Occipital lobe (tissue), 2 donors: ENCODE results near the gene SHF. TPM values are rescaled to one million over a fixed set of nuclear protein-coding genes. Genes with fewer than 3 reads are reported as not detected.
A peak's percentile ranks its signal among the peaks of the same experiment; 100 is the strongest.
"Not testable (repeated sequence)": the region's sequence is repeated elsewhere in the genome, so short reads cannot be mapped to it uniquely, and the experiment has no call there.

ENCODE experiments used
- DNase-seq: peaks from one replicate; lab custom pipeline; 2025; lab: John Stamatoyannopoulos, UW
- total RNA-seq: library from RNA; depleted of rRNA; stranded (reverse); fragments of >200 nt; gene quantifications from one replicate; pipeline ENCODE4 v1.2.3, GENCODE V29; 2014

Gene SHF, protein sequence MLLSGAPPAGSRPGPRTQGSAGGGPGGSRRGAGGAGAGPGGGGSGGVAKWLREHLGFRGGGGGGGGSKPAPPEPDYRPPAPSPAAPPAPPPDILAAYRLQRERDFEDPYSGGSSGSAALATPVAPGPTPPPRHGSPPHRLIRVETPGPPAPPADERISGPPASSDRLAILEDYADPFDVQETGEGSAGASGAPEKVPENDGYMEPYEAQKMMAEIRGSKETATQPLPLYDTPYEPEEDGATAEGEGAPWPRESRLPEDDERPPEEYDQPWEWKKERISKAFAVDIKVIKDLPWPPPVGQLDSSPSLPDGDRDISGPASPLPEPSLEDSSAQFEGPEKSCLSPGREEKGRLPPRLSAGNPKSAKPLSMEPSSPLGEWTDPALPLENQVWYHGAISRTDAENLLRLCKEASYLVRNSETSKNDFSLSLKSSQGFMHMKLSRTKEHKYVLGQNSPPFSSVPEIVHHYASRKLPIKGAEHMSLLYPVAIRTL
- 54.9 TPM for total RNA-seq

DNA sequence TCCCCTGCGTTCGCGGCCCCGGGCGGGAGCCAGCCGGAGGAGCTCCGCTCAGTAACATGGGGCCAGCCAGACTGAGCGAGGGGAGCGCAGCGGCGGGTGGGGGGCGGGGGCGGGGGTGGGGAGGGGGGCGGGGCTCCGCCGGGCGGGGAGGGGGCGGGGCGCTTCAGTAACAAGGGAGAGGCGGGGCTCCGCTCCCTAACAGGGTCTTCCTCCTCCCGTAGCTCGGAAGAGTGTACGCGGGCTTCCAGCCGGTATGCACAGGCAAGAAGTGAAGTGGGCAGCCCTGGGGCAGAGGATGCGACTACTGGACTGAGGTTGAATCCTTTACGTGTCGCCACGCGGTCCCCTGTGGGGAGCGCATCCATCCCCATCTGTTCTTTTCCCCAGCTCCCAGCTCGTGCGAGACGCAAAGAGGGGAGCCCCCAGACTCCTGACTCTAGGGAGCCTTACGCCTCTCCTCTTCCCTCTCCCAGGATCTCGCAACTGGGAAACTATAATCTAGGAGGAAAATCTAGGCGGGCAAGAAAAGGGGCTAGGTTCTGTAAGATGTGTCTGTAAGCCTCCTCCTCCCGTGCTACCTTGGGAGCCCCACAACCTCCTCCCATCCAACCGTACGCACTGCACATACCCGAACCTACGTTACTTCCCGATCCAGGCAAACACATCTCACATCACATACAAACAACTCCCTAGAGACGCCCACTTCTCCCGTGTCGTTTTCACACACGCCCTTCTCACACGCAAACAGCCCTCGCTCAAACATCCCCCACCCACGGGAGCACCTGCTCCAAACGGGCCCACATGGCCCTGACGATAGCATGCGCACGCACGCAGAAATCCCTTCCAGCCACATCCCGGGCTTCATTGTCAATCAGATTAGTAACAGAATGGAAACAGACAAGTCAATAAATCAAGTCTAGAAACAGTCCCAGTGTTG lies at the start of gene SHF:
Gene SHF (minus strand): TSS at position 73 of the 937 bp plus-strand sequence. CDS start 15 bp downstream, at position 58.
- peak; percentile 37 for DNase-seq

DNA sequence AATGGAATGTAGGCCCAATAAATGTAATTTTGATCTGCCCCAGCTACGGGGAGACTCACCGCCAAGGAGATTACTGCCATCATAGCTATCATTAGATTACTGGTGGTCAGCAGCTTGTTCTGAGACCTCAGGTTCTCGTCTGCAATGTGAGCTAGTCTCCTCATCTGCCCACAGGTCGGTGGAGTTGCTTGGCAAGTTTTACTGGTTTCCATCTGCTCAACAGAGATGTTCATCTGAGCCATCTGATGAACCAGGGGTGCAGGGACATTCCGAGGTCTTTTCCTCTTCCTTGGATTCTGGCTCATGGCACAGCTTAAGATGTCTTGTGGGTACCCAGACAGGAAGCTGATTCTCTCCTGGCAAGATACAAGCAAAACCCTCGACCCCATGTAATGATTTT lies 49.0 kb upstream of the SHF start:
- DNase-seq, result not testable (repeated sequence)

DNA sequence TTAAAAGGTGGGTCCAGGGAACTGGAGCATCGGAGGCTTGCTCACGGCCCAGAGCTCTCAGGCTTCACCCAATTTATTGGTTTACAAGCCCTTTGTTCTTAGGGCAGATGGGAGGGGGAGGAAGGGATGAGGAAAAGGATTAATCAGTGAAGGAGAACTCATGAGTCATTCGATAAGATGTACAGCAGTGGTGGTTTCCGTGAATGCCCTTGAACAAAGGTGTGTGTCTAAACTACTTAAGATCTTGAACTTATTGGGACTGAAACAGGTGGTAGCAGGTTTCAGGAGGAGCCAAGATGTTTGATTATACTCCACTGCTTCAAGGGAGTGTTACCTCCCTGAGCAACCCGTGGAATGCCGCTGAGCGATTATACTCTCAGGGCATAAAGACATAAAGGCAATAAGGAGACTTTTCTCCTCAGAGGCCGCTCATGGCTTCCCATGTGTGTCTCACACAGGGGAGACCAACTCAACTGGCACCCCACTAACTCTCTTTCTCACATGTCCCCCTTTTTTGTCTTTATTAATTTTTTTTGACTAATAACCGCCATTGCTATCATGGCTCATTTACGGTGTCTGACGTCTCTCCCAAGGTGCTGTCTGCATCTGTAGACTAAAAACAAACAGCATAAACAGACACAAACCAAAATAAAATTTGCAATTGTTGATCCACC lies 46.9 kb upstream of the SHF start:
- DNase-seq, result no peak

DNA sequence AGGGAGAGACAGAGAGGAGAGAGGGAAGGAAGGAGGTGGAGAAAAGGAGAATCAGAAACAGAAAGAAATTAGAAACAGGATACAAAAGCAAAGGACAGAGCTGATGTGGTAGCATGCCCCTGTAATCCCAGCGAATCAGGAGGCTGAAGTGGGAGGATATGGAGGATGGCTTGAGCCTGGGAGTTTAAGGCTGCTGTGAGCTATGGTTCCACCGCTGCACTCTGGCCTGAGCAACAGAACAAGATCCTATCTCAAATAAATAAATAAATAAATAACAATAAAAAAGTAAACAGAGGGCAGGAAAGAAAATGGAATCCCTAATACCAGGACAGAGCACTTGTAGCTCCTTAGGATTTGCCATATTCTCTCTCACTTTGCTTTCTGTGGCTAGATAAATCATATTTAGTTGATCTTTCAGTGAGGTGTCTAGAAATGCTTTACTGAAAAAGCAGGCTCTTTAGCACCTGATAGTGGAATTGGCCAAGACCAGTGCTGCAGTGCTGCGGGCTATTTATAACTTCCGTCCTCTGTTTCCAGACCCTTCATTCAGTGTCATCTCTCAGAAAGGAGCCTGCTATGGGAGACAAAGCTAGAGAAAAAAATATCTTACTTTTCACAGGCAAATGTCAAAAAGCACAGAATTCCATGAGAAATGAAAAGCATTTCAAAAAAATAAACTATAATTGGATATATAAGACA lies 44.2 kb upstream of the SHF start:
- DNase-seq, result no peak

DNA sequence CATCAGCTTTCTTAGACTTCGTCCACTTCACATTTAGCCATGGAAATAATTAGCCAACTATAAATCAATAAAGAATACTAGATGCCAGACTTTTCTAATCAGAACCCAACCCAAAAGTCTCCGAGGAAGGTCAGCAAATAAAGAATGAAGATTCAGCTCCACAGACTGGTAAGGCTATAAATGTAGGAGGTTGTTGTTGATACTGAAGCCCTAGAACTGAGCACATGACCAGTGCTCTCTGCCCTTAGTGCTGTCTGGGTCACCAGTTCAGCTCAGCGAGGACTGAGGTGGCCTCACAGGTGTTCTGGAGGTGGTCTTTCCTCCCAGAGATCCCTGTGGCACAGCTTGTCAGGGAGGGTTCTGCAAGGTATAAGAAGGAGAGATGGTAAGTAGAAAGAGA lies 43.4 kb upstream of the SHF start:
- no peak for DNase-seq

DNA sequence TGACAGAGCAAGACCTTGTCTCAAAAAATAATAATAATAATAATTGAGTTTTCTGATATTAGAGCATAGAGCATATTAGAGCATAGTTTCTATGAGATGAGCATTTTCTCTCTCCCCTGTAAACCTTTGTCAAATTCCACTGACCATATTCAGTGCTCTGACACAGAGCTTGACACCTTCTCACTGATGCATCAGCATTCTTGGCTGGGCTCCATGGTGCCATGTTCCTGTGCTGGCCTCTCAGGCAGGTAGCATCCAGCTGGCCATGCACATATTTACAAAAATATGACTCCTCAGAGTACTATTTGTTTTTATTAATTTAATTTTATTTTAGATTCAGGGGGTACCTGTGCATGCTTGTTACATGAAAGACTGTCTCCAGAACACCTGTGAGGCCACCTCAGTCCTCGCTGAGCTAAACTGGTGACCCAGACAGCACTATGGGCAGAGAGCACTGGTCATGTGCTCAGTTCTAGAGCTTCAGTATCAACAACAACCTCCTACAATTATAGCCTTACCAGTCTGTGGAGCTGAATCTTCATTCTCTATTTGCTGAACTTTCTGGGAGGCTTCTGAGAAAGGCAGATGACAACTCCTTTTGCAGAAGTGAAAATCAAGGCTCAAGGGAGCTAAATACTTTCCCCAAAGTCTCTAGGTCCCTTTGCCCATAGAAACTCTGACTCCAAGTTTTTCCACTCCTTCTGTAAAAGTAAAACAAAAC lies 42.6 kb upstream of the SHF start:
- no peak for DNase-seq

DNA sequence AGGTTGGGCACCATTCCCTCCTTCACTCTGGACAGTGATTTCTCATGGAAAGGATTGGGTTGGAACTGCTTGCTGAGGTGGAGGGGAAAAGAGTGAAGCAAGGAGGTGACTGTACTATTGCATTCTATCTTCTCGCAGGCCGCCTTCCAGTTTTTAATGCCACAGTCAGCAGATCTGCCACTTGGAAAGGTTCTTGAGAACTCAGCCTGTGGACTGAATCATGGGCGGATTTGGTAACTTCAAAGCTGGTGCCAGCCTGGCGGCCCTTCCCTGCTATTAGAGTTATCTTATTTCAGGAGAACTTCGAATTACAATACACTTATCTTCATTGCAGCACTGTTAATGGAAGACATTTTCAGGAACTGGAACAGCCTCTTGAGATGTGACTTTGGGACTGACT lies 41.2 kb upstream of the SHF start:
- no peak for DNase-seq

DNA sequence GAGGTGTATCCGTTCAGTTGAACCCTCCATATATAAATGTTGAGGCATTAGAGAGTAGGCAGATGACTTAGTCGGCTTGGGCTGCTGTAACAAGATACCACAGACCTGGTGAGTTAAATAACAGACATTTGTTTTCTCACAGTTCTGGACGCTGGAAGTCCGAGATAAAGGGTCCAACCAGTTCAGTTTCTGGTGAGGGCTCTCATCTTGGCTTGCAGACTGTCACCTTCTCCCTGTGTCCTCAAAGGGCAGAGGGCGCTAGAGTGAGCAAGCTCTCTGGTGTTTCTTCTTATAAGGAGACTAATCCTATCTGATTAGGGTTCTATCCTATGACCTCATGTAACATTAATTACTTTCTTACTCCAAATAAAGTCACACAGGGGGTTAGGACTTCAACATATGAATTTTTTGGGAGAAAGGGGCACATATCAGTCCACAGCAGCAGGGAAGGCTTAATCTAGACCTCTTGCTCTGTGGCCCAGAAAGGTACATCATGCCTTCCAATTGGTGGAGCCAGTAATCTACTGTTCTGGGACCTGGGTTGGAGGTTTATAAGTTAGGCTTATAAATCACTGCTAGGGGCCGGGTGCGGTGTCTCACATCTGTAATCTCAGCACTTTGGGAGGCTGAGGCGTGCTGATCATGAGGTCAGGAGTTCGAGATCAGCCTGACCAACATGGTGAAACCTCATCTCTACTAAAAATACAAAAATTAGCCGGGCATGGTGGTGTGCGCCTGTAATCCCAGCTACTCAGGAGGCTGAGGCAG lies 37.9 kb upstream of the SHF start:
- DNase-seq, result no peak

DNA sequence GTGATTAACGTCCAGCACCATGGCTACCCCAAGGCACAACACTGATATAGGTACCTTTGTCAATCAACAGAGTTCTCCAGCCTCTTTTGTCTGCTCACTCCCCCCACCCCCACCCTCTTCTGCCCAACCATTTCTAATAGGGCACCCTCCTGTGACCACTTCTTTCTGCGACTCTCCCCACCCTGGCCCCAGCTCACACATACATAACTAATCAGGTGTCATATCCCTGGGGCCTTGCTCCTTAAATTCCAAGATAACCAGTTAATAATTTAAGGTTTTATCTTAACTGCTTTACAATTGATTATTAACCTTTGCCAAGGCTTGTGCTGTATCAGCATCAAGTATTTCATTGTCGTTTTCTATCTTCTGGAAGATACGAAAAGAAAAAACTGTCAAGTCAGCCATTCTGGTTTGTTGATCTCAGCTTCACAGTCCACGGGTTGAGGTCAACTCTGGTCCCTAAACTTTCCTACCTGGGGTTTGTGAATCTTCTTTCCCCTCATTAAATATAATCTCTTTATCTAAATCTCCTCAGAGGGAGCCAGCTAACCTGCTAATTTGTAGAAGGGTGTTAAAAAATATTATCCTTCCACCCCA lies 37.0 kb upstream of the SHF start:
- no peak for DNase-seq

DNA sequence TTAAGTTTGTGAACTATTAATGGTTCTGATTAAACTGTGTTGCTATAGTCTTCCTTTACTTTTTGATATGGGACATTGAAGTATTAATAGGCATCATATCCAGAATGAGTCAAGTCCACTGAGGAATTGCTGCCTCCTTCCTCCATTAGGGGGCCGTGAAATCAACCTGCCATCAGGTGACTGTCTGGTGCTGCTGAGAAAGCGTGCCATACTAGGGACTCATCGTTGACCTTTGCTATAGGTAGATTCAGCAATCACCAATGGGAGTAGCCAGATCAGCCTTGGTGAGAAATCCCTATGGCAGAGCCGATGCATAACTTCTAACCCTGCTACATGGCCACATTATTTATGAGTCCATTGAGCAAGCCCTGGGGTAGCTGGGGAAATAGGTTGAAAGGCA lies 34.2 kb upstream of the SHF start:
- DNase-seq, result no peak

DNA sequence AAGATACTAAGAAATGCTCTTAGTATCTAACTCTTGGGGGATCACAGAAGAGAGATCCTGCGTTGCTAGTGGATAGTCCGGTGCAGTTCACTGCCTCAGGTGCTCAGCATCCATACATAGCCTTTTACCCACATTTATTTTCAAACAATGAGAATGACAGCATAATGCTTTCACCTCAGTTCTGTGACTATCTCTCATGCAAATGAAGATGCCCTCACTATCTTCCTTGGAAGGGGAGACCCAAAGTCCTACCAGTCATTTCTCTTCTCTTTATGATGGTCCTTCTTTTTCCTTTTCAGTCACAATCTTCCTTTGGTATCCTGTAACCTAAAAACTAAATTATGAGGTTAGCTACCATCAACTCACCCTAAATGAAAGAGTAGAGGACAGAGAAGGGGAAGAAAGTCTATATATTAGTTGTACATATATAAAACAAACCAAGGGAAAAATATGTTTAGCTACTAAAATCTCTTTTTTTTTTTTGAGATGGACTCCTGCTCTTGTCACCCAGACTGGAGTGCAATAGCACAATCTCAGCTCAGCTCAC lies 33.4 kb upstream of the SHF start:
- no peak for DNase-seq

DNA sequence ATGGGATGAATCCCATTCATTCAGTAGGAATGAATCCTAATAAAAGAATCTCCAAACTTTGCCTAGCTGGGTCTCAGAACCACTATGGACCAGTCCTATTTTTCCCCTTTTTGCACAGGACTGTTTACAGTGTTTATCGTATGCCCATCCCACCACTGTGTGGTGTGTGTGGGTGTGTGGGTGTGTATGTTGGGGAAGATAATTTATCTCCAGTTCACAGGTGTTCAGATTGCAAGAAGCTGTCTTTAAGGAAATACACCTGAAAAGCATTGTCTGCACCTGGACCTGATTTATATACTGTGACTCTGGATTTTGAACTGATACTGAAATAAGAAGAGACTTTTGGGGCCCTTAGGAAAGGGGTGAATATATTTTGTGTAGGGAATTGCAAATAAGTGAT lies 24.7 kb upstream of the SHF start:
- no peak for DNase-seq

DNA sequence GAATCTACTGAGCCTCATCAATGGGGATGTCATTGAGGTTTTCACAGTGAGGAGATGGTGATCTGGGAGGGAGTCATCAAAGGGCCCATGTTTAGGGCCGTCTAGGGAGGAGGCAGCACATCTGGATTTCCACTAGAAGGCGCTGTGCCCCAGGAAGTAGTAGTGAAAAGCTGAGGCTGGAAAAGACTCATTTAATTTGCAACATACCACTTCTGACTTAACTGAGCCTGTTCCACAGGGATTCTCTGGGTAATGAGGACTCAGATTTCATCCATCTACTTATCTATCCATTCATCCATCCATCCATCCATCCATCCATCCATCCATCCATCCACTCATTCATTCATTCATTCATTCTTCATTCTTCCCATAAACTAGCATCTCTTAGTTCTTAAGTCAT lies 17.4 kb upstream of the SHF start:
- no peak for DNase-seq

DNA sequence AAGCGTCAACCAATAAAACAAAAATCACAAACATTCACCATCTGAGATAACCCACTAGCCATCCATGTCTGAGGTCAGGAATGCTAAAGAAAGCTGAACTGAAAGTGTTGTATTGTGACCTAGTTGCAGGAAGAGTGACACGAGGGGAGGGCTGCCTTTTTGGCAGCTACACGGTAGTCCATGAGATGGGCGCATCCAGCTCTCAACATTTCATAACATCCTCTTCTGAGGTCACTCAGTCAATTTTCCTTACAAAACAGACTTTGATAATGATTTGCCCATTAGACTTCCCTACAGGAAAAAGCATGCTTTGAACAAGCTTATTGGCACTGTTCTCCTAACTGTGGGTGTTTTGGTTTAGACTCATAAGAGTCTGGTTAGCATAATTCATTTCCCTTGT lies 15.4 kb upstream of the SHF start:
- no peak for DNase-seq

DNA sequence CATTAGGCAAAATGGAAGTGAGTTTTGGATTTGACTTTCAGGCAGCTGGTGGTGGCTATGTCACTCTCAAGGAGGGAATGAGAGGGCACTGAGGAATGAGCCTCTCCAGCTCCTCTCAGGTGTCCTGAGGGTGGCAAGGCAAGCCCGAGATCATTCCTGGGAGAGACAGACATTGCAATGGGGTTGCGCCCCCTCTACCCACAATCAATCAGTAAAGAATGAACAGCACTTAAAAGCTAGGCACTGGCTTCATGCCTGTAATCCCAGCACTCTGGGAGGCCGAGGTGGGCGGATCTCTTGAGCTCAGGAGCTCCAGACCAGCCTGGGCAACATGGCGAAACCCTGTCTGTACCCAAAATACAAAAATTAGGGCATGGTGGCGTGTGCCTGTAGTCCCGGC lies 14.1 kb upstream of the SHF start:
- no peak for DNase-seq

DNA sequence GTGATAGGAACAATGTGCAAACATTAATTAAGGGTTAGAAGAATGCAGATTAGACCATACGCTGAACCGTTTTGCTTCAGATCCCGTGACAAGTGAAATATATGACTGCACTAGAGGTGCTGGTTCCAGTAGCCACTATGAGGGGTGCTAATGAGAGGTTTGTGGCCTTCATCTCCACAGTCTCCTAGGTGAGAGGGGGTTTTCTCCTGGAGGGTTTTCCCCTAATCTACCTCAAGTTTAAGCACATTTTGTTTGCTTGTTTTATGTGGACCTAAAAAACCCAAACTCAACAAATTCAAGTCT lies 13.7 kb upstream of the SHF start:
- DNase-seq, result no peak

DNA sequence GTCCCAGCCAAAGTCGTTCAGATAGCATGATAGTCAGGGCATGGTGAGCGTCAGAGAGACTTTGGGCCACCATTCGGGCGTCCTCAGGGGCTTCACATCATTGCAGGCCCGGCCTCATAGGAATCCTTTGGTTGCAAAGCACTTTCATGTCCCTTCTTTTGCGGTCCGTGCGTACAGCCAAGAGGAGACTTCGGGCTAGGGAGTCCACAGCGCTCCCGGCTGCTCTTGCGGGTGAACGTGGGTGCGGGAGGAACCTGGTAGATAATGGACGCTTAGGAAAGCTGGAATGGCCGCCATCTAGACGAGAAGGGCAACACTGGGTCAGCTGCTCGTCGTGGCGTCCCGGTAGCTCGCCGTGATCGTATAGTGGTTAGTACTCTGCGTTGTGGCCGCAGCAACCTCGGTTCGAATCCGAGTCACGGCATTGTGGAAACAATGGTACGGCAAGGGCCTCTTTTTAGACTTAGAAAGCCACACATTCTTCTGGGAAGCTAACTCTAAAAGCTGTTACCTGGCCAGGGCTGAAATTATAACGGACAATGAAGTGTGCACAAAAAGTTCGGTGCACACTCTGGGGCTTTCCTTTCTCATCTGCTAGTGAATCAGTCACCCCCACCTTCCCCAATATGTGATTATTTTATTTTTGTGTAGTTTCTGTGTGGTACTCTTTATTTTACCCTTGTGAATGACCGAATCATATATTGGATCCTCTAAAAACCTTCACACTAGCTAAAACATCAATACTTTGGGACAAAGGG lies 13.2 kb upstream of the SHF start:
- DNase-seq, result peak; percentile 77

DNA sequence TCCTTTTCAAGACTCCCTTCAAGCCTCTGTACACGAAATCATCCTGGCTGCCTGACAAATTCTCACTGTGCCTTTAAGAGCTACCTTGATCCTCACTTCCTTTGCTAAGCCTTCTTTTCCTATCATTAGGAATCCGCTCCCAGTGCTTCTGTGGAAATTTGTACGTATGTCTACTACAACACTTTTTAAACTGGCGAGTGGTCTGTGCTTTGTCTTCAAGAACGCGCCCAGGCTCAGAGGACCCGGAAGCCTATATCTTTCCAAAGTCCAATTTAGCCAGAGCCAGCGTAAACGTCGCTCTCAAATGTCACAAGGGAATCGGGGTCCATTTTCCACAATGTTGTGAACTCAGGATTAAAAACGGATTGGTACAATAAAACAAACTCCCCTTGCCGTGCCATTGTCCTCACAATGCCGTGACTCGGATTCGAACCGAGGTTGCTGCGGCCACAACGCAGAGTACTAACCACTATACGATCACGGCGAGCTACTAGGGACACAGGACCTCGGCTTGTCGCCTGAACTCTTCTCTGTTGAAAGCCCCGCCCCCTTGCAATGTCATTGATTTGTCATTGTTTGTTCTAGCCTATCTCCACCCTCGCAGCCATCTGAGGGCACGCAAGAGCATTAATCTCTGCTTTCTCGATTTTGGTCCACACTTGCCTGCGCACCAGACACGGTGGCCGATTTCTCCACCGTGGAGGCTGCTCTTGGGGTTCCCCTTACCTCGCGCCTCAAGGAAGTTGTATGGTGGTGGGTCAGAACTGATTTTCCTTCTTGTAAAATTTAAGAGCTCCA lies 12.4 kb upstream of the SHF start:
- DNase-seq, result peak; percentile 94
